K562 (cell line): Measurements from ENCODE around the gene DENND5B. TPM values are rescaled to one million over a fixed set of nuclear protein-coding genes. Genes with fewer than 3 reads are reported as not detected.

Experiments
- CHD2 ChIP-seq: IDR thresholded peaks from 2 replicates; pipeline ENCODE4 v1.6.1; 2011; ENCODE audit warnings: low read depth, low read length
- FOXA3 ChIP-seq, 2 experiments: fragments of 450-650 bp in 1 of 2; sonication (generic) in 1 of 2; formaldehyde crosslinking; IDR thresholded peaks in 1 of 2; conservative IDR thresholded peaks in 1 of 2; 2 replicates each; pipeline versions ENCODE4 v1.4.0 to v1.8.0; 2020 to 2022; ENCODE audit warnings: mild to moderate bottlenecking in 2 of 2, missing genetic modification reagents in 1 of 2
- HNRNPK ChIP-seq: fragments of 200-400 bp; formaldehyde crosslinking; IDR thresholded peaks from one replicate; pipeline ENCODE4 v1.6.1; 2018; ENCODE audit warnings: mild to moderate bottlenecking, low read depth, low read length; ENCODE audit not compliant: poor library complexity, severe bottlenecking
- HNRNPLL ChIP-seq: fragments of 200-400 bp; formaldehyde crosslinking; IDR thresholded peaks from 2 replicates; pipeline ENCODE4 v1.6.1; 2017; ENCODE audit warnings: low read length, low read depth, mild to moderate bottlenecking; ENCODE audit not compliant: poor library complexity, severe bottlenecking
- PRMT5 ChIP-seq: sonication (generic); formaldehyde crosslinking; IDR thresholded peaks from 2 replicates; pipeline ENCODE4 v1.5.0; 2020; ENCODE audit warnings: missing genetic modification reagents
- RREB1 ChIP-seq: fragments of 250-450 bp; sonication (Bioruptor Pico); IDR thresholded peaks from 2 replicates; pipeline ENCODE4 v1.4.0; 2020
- ZKSCAN1 ChIP-seq: fragments of 150-350 bp; IDR thresholded peaks from 2 replicates; pipeline ENCODE4 v1.6.1; 2016; ENCODE audit warnings: low read depth, low read length
- ZNF174 ChIP-seq: fragments of 250-450 bp; sonication (Bioruptor Pico); IDR thresholded peaks from 2 replicates; pipeline ENCODE4 v1.4.0; 2020; ENCODE audit warnings: mild to moderate bottlenecking
- ZNF217 ChIP-seq: sonication (generic); formaldehyde crosslinking; IDR thresholded peaks from 2 replicates; pipeline ENCODE4 v1.8.0; 2022; ENCODE audit warnings: mild to moderate bottlenecking, missing genetic modification reagents
- ZNF354B ChIP-seq: fragments of 250-450 bp; sonication (Bioruptor Pico); IDR thresholded peaks from 2 replicates; pipeline ENCODE4 v1.4.0; 2020
- ZNF609 ChIP-seq: sonication (generic); formaldehyde crosslinking; IDR thresholded peaks from 2 replicates; pipeline ENCODE4 v1.8.1; 2023; ENCODE audit warnings: missing genetic modification reagents, mild to moderate bottlenecking, borderline replicate concordance
- polyA plus RNA-seq, 8 experiments: library from polyadenylated mRNA; depleted of rRNA in 4 of 8; stranded (reverse) in 5 of 8; unstranded in 3 of 8; fragments of >200 nt; fragmentation: Nextera tagmentation in 2 of 8; fragmentation: Illumina TruSeq in 1 of 8; extraction: Ambion mirVana in 2 of 8; extraction: Trizol in 1 of 8; gene quantifications; 2 replicates each; pipeline versions ENCODE4 v1.2.1 to v1.2.3, GENCODE V29; 2011 to 2014; ENCODE audit warnings: inconsistent platforms in 1 of 8, missing spikeins in 1 of 8
- total RNA-seq, 7 experiments: library from RNA; depleted of rRNA in 6 of 7; stranded (reverse); fragments of >200 nt in 6 of 7; fragmentation: Illumina TruSeq in 2 of 7; extraction: Trizol in 2 of 7; gene quantifications; 2 replicates each; pipeline versions ENCODE4 v1.2.1 to v1.2.3, GENCODE V29; 2011 to 2021; ENCODE audit warnings: low replicate concordance in 1 of 7
- TF ChIP-seq, protein P1 (sequence below): fragments of 450-650 bp; IDR thresholded peaks from 2 replicates; pipeline ENCODE4 v1.6.1; 2016; ENCODE audit warnings: missing biosample characterization, missing genetic modification characterization

DENND5B gene
- total and polyA plus RNA-seq, 9 of the 15 experiments (the other 6 are each of a cell fraction or from before 2014, with no cell fraction given) = 0.99 to 6.0 (median 3.6) TPM

DNA sequence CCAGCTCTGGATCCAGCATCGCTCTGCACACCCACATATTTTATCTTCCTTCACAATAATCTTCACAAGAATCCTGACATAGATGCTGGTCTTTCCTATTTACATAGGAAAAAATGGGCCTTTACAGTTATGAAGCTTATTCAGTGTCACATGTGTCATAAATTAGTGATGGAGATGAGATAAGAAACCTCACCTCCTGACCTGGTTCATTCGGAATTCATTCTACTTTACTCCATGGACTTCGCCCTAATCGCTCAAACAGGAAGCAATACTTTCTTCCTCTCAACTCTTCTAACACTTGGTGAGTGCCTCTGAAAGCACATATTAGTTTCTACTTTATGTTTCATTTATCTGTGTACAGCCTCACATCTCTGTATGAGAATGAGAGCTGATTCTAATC, 253.0 kb downstream of the DENND5B start (continued):
- TF ChIP-seq ZNF609 (no peak), HNRNPLL (no peak), PRMT5 (CRISPR knock-in tag) (no peak), FOXA3 (CRISPR knock-in tag; conservative IDR thresholded peaks at IDR 0.05 in 1 of 2, IDR thresholded peaks at IDR 0.05 in 1 of 2) (no peak), ZKSCAN1 (no peak), HNRNPK (no peak), ZNF217 (CRISPR knock-in tag) (no peak), RREB1 (CRISPR knock-in tag) (no peak), ZNF354B (CRISPR knock-in tag) (no peak), ZNF174 (CRISPR knock-in tag) (no peak), CHD2 (no peak)
- TF ChIP-seq, protein P1, sequence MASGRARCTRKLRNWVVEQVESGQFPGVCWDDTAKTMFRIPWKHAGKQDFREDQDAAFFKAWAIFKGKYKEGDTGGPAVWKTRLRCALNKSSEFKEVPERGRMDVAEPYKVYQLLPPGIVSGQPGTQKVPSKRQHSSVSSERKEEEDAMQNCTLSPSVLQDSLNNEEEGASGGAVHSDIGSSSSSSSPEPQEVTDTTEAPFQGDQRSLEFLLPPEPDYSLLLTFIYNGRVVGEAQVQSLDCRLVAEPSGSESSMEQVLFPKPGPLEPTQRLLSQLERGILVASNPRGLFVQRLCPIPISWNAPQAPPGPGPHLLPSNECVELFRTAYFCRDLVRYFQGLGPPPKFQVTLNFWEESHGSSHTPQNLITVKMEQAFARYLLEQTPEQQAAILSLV (tag) = no peak
